ENCODE data around the gene VPS13D. TPM values are rescaled to one million over a fixed set of nuclear protein-coding genes. Genes with fewer than 3 reads are reported as not detected.

VPS13D gene
- total and polyA plus RNA-seq, 2 experiments from 2014 or later: 10.7 to 34.9 TPM

- Histone ChIP-seq H3K36me3 (ENCODE audit: insufficient read depth) (0 out of 2 replicates have a peak, but pooled peaks cover 5% of the 10 kb centered on the region), H3K9me2 (ENCODE audit: insufficient read depth) (no peaks in the 10 kb centered on the region), H3K79me2 (replicated peaks; ENCODE audit: insufficient read depth) (no peaks in the 10 kb centered on the region), H3K4me1 (ENCODE audit: insufficient read depth) (no peaks in the 10 kb centered on the region), H3F3A (replicated peaks; ENCODE audit: low read depth) (no peaks in the 10 kb centered on the region), H3K4me3 (no peak overlapping the region), H3K27ac (ENCODE audit: low read depth) (no peak overlapping the region), H3K4me2 (no peak overlapping the region), H4K20me1 (replicated peaks; ENCODE audit: insufficient read depth) (peaks cover 3% of the 10 kb centered on the region; the same call in 1 of the 2 replicates), H2AFZ (no peak overlapping the region), H3K27me3 (ENCODE audit: insufficient read depth) (no peaks in the 10 kb centered on the region)
- peaks cover 3% of the 10 kb centered on the region; the same call in 1 of the 3 replicates for H3K36me3 Mint-ChIP-seq (ENCODE audit: low read depth)
- no peaks in the 10 kb centered on the region for H3K27me3 Mint-ChIP-seq (ENCODE audit: insufficient read depth, low read depth, poor library complexity)
- ATAC-seq (no peak), DNase-seq (ENCODE audit: low spot score) (no peak)
- no peak overlapping the region for H3K4me3 Mint-ChIP-seq
- H3K9me3 Mint-ChIP-seq: no peaks in the 10 kb centered on the region
- peaks cover 6% of the 10 kb centered on the region for H3K4me1 Mint-ChIP-seq
- TF ChIP-seq EZH2phosphoT487 (IDR thresholded peaks at IDR 0.05; ENCODE audit: unreplicated experiment): no peak
- no peak for TF ChIP-seq NANOG (IDR thresholded peaks at IDR 0.05; ENCODE audit: borderline replicate concordance)
- TF ChIP-seq, protein P1, sequence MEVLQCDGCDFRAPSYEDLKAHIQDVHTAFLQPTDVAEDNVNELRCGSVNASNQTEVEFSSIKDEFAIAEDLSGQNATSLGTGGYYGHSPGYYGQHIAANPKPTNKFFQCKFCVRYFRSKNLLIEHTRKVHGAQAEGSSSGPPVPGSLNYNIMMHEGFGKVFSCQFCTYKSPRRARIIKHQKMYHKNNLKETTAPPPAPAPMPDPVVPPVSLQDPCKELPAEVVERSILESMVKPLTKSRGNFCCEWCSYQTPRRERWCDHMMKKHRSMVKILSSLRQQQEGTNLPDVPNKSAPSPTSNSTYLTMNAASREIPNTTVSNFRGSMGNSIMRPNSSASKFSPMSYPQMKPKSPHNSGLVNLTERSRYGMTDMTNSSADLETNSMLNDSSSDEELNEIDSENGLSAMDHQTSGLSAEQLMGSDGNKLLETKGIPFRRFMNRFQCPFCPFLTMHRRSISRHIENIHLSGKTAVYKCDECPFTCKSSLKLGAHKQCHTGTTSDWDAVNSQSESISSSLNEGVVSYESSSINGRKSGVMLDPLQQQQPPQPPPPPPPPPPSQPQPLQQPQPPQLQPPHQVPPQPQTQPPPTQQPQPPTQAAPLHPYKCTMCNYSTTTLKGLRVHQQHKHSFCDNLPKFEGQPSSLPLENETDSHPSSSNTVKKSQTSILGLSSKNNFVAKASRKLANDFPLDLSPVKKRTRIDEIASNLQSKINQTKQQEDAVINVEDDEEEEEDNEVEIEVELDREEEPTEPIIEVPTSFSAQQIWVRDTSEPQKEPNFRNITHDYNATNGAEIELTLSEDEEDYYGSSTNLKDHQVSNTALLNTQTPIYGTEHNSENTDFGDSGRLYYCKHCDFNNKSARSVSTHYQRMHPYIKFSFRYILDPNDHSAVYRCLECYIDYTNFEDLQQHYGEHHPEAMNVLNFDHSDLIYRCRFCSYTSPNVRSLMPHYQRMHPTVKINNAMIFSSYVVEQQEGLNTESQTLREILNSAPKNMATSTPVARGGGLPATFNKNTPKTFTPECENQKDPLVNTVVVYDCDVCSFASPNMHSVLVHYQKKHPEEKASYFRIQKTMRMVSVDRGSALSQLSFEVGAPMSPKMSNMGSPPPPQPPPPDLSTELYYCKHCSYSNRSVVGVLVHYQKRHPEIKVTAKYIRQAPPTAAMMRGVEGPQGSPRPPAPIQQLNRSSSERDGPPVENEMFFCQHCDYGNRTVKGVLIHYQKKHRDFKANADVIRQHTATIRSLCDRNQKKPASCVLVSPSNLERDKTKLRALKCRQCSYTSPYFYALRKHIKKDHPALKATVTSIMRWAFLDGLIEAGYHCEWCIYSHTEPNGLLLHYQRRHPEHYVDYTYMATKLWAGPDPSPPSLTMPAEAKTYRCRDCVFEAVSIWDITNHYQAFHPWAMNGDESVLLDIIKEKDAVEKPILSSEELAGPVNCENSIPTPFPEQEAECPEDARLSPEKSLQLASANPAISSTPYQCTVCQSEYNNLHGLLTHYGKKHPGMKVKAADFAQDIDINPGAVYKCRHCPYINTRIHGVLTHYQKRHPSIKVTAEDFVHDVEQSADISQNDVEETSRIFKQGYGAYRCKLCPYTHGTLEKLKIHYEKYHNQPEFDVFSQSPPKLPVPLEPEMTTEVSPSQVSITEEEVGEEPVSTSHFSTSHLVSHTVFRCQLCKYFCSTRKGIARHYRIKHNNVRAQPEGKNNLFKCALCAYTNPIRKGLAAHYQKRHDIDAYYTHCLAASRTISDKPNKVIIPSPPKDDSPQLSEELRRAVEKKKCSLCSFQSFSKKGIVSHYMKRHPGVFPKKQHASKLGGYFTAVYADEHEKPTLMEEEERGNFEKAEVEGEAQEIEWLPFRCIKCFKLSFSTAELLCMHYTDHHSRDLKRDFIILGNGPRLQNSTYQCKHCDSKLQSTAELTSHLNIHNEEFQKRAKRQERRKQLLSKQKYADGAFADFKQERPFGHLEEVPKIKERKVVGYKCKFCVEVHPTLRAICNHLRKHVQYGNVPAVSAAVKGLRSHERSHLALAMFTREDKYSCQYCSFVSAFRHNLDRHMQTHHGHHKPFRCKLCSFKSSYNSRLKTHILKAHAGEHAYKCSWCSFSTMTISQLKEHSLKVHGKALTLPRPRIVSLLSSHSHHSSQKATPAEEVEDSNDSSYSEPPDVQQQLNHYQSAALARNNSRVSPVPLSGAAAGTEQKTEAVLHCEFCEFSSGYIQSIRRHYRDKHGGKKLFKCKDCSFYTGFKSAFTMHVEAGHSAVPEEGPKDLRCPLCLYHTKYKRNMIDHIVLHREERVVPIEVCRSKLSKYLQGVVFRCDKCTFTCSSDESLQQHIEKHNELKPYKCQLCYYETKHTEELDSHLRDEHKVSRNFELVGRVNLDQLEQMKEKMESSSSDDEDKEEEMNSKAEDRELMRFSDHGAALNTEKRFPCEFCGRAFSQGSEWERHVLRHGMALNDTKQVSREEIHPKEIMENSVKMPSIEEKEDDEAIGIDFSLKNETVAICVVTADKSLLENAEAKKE (CRISPR knock-in tag; IDR thresholded peaks at IDR 0.05): no peak
- no peak for TF ChIP-seq STAT1 (IDR thresholded peaks at IDR 0.05; ENCODE audit: unreplicated experiment)
- no peak for TF ChIP-seq ETS1 (IDR thresholded peaks at IDR 0.05)
- TF ChIP-seq, protein P2, sequence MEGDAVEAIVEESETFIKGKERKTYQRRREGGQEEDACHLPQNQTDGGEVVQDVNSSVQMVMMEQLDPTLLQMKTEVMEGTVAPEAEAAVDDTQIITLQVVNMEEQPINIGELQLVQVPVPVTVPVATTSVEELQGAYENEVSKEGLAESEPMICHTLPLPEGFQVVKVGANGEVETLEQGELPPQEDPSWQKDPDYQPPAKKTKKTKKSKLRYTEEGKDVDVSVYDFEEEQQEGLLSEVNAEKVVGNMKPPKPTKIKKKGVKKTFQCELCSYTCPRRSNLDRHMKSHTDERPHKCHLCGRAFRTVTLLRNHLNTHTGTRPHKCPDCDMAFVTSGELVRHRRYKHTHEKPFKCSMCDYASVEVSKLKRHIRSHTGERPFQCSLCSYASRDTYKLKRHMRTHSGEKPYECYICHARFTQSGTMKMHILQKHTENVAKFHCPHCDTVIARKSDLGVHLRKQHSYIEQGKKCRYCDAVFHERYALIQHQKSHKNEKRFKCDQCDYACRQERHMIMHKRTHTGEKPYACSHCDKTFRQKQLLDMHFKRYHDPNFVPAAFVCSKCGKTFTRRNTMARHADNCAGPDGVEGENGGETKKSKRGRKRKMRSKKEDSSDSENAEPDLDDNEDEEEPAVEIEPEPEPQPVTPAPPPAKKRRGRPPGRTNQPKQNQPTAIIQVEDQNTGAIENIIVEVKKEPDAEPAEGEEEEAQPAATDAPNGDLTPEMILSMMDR (conservative IDR thresholded peaks at IDR 0.05; ENCODE audit: low read depth in 2 of 2): no peak
- no peak for TF ChIP-seq POLR2AphosphoS5 (IDR thresholded peaks at IDR 0.05; ENCODE audit: low read depth)
- TF ChIP-seq ZNF331 (CRISPR knock-in tag; IDR thresholded peaks at IDR 0.05; ENCODE audit: low read depth): no peak
- no peak for TF ChIP-seq JUNB (IDR thresholded peaks at IDR 0.05; ENCODE audit: unreplicated experiment)
- no peak for TF ChIP-seq CREB1 (CRISPR knock-in tag; IDR thresholded peaks at IDR 0.05; ENCODE audit: low read depth)
- TF ChIP-seq, protein P3, sequence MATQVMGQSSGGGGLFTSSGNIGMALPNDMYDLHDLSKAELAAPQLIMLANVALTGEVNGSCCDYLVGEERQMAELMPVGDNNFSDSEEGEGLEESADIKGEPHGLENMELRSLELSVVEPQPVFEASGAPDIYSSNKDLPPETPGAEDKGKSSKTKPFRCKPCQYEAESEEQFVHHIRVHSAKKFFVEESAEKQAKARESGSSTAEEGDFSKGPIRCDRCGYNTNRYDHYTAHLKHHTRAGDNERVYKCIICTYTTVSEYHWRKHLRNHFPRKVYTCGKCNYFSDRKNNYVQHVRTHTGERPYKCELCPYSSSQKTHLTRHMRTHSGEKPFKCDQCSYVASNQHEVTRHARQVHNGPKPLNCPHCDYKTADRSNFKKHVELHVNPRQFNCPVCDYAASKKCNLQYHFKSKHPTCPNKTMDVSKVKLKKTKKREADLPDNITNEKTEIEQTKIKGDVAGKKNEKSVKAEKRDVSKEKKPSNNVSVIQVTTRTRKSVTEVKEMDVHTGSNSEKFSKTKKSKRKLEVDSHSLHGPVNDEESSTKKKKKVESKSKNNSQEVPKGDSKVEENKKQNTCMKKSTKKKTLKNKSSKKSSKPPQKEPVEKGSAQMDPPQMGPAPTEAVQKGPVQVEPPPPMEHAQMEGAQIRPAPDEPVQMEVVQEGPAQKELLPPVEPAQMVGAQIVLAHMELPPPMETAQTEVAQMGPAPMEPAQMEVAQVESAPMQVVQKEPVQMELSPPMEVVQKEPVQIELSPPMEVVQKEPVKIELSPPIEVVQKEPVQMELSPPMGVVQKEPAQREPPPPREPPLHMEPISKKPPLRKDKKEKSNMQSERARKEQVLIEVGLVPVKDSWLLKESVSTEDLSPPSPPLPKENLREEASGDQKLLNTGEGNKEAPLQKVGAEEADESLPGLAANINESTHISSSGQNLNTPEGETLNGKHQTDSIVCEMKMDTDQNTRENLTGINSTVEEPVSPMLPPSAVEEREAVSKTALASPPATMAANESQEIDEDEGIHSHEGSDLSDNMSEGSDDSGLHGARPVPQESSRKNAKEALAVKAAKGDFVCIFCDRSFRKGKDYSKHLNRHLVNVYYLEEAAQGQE (IDR thresholded peaks at IDR 0.05; ENCODE audit: unreplicated experiment): no peak
- no peak for TF ChIP-seq ZNF114 (CRISPR knock-in tag; IDR thresholded peaks at IDR 0.05)
- TF ChIP-seq EZH2 (IDR thresholded peaks at IDR 0.05; ENCODE audit: low read depth, unreplicated experiment): no peak
- H3K27ac Mint-ChIP-seq: peak overlapping the region; percentile 61; the same call in 1 of the 2 replicates
These were observed 231.2 kb downstream of the VPS13D start for GRCh38 chr1:12460911-12461621.

Measured in GM23338 (cell line).